Colonic mucosa (tissue), 4 donors: Measurements from ENCODE around the gene NCBP3. TPM values are rescaled to one million over a fixed set of nuclear protein-coding genes. Genes with fewer than 3 reads are reported as not detected.

ENCODE experiments used
- DNase-seq: peaks from one replicate; pipeline ENCODE4 v3.0.0-alpha.2; 2020
- H3K27ac ChIP-seq: fragments of 200-600 bp; one replicate; pipeline ENCODE4 v1.8.0; 2021
- H3K27me3 ChIP-seq: fragments of 200-600 bp; one replicate; pipeline ENCODE4 v1.8.0; 2021
- H3K36me3 ChIP-seq: fragments of 200-600 bp; one replicate; pipeline ENCODE4 v1.8.0; 2021
- H3K4me1 ChIP-seq: fragments of 200-600 bp; one replicate; pipeline ENCODE4 v1.8.0; 2021; ENCODE audit warnings: mild to moderate bottlenecking
- H3K4me3 ChIP-seq: fragments of 200-600 bp; one replicate; pipeline ENCODE4 v1.8.0; 2021
- H3K9ac ChIP-seq, 2 donors: one replicate each; pipeline ENCODE4 v1.7.0; 2013; ENCODE audit warnings: control low read depth in 2 of 2, low read depth in 2 of 2, low read length in 2 of 2
- H3K9me3 ChIP-seq: fragments of 200-600 bp; one replicate; pipeline ENCODE4 v1.8.0; 2021
- CTCF ChIP-seq: fragments of 200-600 bp; IDR thresholded peaks from one replicate; pipeline ENCODE4 v1.8.0; 2022; ENCODE audit warnings: antibody characterized with exemption, mild to moderate bottlenecking
- intact Hi-C: fragments of 100-400 bp; cut with DNase I; formaldehyde crosslinking; loops from one replicate; pipeline ENCODE4 v1.14.1; 2022
- total RNA-seq, 2 donors: library from RNA; stranded (reverse); fragmentation: NEBNext Ultra II Directional in 1 of 2; extraction: Animal tissue kit (Norgen Biotek cat#: 25700) in 1 of 2; gene quantifications; one replicate each; pipeline ENCODE4 v1.2.1, GENCODE V29; 2021
- donor health status: healthy.
- donor health status: DM: no; HTN: no; CAD: no.
- donor health status: DM: no; HTN: no; CAD: no.

The NCBP3 gene
- total RNA-seq, 2 donors from 2014 or later, result 31.3 to 41.2 TPM

DNA sequence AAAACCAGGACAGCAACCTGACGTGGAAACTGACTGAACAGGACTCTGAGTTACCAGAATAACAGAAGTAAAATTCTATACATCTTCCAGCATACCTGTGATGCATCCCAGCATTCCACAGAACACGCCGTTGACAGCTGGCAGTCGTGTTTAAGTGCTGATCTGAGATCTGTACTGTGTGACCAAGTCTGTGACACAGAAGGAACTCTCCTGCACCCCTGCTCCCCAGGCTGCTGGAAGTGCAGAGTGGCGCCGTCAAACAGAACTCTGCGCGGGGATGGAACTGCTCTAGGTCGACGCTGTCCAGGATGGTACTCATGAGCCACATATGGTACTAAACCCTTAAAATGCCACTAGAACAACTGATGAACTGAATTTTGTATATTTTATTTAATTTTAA, 44.3 kb downstream of the NCBP3 start:
- no peak for DNase-seq
- Histone ChIP-seq H3K4me1 (no peaks in the 10 kb centered on the region), H3K36me3 (no peaks in the 10 kb centered on the region), H3K27ac (no peak overlapping the region), H3K4me3 (no peak overlapping the region), H3K9ac (no peak overlapping the region), H3K27me3 (no peaks in the 10 kb centered on the region), H3K9me3 (no peaks in the 10 kb centered on the region)
- no peak for TF ChIP-seq CTCF
- intact Hi-C loops, result no loop called here

DNA sequence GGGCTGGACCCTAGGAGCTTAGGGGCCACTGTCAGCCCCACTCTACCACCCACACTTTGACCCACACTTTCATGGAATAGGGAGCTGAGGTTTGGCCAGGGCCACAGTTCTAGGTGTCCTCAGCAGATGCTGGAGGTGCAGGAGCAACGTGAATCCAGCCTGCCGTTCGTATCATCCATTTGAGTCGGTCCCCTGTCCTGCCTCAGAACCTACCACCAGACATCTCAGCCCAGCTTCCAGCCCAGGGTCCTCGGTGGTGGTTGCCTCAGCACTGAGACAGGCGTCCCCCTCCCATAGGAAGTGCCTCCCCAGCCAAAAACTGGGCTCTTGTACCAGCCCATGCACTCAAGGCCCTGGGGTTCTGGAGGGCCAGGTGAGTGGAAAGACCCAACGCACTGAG, 44.7 kb downstream of the NCBP3 start:
- no peak overlapping the region for H3K4me3 ChIP-seq
- H3K9ac ChIP-seq, result no peak overlapping the region
- intact Hi-C loops, result no loop called here

GRCh38 chr17:3800362-3801271, 45.4 kb downstream of the NCBP3 start, which contains the start of gene ITGAE:
TSS of gene ITGAE (minus strand) at chr17:3801188. CDS start at chr17:3801144, 44 bp downstream.
- H3K27me3 ChIP-seq, result no peaks in the 10 kb centered on the region
- no peak within 1 kb of the TSS for H3K27ac ChIP-seq
- H3K9me3 ChIP-seq, result no peaks in the 10 kb centered on the region
- TF ChIP-seq CTCF, result no peak
- H3K4me3 ChIP-seq, result no peak within 1 kb of the TSS
- H3K4me1 ChIP-seq, result no peaks in the 10 kb centered on the region
- no peak within 1 kb of the TSS for H3K9ac ChIP-seq
- DNase-seq, result no peak
- no peaks in the 10 kb centered on the region for H3K36me3 ChIP-seq
- intact Hi-C loops, result no loop called here

More for the DNA sequence above, 44.7 kb downstream of the NCBP3 start:
- DNase-seq, result no peak
- H3K27me3 ChIP-seq, result no peaks in the 10 kb centered on the region
- H3K27ac ChIP-seq, result no peak overlapping the region
- no peaks in the 10 kb centered on the region for H3K4me1 ChIP-seq
- H3K36me3 ChIP-seq, result no peaks in the 10 kb centered on the region
- no peaks in the 10 kb centered on the region for H3K9me3 ChIP-seq
- no peak for TF ChIP-seq CTCF

DNA sequence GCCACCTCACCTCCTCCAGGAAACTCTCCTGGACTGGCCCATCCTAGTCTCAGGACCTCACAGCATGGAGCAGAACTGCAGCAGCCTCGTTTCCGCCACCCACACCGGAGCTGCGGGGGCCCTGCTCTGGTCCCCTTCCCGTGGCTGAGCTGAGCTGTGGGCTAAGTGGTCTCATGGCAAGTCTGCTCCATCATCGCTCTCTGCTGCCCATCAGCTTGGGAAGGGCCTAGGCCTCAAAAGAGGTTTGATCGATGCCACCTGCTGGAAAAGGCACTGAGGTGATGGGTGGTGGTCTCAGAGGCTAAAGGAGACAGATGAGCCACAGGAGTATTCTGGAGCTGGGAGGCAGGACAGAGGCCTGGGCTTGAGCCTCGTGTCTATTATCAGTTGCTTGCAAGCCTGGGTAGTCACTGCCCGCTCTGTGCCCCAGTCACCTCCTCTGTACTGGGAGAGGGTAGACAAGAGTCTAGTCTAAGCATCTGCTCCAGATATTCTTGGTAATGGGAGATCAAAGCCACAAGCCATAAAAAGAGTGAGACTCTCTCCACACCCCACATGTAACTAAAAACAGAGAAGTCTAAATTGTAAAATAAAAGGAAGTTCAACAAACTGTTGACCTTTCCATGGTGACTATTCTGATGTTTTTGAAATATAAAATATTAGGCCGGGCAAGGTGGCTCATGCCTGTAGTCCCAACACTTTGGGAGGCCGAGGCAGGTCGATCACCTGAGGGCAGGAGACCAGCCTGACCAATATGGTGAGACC, 46.7 kb downstream of the NCBP3 start:
- no peaks in the 10 kb centered on the region for H3K4me1 ChIP-seq
- intact Hi-C loops, result no loop called here
- H3K27ac ChIP-seq, result no peak overlapping the region
- H3K27me3 ChIP-seq, result no peaks in the 10 kb centered on the region
- no peaks in the 10 kb centered on the region for H3K36me3 ChIP-seq
- H3K4me3 ChIP-seq, result no peak overlapping the region
- no peaks in the 10 kb centered on the region for H3K9me3 ChIP-seq
- DNase-seq, result no peak
- H3K9ac ChIP-seq, result no peak overlapping the region
- no peak for TF ChIP-seq CTCF

DNA sequence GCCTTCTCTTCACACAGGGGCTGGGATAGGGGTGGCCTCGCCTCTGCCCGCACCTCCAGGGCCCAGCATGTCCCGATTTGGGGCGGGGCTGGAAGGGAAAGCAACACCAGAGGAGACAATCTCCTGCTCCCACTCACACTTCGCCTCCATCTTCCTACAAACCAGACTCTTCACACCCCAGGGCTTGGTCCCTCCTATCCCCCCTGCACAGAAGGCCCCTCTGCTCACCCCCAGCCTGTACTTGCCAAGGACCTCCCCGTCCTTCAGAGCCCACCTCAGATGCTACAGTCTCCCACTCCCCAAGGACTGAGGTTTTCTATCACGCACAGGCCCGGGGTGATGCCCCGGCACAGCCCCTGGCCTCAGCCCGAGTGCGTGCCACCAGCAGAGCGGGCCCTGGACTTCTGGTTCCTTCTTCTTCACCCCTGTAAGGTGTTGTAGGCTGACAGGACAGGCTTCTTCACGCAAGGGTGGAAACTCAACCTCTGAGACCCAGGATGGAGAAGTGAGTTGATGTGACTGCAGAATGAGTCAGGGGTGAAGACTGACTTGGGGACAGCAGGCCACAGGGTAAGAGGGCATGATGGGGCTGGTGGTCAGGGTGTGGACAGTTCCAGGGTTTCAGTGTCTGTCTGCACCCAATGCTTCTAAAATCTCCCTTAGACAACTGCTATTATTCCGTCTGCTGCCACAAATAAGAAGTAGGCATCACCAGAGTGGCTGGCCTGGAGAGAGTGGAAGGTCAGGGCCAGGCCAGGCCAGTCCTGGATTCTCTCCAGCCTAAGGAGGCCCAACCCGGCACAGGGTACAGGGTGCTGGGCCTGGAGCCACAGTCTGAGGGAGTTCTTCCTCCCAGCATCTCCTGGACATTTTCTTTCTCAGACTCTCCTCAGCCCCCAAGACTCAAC, 47.5 kb downstream of the NCBP3 start:
- Histone ChIP-seq H3K36me3 (no peaks in the 10 kb centered on the region), H3K9ac (no peak overlapping the region), H3K27me3 (no peaks in the 10 kb centered on the region), H3K4me3 (no peak overlapping the region), H3K4me1 (no peaks in the 10 kb centered on the region), H3K27ac (no peak overlapping the region), H3K9me3 (no peaks in the 10 kb centered on the region)
- no peak for TF ChIP-seq CTCF
- DNase-seq, result no peak
- intact Hi-C loops, result no loop called here
